ENCODE results near the gene ABCA7.

ABCA7 gene

GRCh38 chr19:1039646-1040475 is at the start of gene ABCA7:
Gene ABCA7, plus strand, starts transcription at chr19:1040107. Its CDS starts 1,255 bp downstream, at chr19:1041362.
- DNase-seq, result peak; percentile 86

- DNase-seq, result no peak
These were observed 49.8 kb upstream of the ABCA7 start for GRCh38 chr19:990119-990571.

GRCh38 chr19:990746-991145 is 49.2 kb upstream of the ABCA7 start:
- DNase-seq, result no peak

GRCh38 chr19:991174-991931 is 48.6 kb upstream of the ABCA7 start:
- DNase-seq, result no peak

DNA sequence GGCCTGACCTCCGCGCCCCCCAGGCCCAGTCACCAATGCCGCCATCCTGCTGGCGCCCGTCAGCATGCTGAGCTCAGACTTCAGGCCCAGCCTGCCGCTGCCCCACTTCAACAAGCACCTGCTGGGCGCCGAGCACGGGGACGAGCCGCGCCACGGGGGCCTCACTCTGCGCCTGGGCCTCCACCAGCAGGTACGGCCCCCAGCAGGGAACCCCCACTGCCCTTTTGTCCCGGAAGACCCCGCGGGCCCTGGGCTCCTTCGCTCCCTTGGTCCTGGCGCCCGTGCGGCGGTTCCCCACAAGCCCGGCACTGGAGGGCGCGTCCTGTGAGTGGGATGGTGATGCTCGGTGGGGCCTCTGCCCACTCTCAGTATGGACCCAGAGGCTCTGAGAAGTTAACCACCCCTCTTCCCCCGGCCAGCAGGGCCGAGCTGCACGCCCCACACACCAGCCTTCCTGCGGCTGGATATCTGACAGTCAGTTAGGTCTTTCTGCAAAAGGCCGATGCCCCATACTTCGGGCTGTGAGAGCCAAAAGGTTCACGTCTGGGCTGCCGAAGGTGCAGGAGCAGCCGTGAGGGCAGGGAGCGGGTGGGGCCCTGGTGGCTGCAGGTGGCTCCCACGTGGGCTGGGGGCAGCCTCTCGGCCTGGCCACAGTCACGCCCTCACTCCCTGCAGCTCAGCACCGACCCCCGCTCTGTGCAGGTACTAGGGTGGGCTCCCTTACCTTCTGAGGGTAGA is 47.8 kb upstream of the ABCA7 start:
- DNase-seq, result no peak

DNA sequence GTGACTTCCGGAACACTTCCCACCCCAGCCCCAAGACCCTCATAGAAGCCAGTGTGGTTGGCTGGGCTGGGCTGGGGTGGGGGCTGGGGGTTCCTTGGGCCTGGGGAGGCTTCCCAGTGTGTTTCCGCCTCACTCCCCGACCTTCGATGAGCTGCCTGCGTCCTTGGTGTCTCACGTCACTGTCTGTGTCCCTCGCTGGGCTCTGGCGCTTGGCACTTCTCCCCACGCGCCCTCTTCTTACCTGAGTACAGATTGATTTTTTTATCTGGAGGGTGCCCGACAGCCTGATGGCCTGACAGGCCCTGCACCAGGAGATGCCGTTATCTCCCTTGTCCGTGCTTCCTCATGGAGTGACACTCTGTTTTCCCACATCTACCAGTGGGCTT is 47.2 kb upstream of the ABCA7 start:
- DNase-seq, result no peak

- DNase-seq, result no peak
These were observed 46.5 kb upstream of the ABCA7 start for GRCh38 chr19:993361-993830.

- no peak for DNase-seq
These were observed 46.0 kb upstream of the ABCA7 start for GRCh38 chr19:993831-994393.

DNA sequence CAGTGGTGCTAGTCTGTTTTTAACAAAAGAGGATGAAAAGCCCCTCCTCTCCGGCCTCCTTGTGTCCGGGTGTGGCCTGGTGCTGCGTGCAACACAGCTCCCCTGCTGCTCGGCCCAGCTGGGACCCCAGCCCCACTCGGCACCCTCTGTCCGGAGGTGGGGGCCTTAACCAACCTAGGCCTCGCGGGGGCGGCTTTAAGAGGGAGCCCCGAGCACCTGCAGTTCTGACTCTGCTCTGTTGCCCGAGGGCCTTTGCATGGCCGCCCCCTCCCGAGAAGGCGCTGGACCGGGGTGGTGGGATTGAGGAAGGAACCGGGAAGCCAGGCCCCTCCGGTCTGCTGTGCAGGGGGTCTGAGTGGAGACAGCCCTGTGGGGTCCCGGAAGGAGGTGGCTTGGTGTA is 45.4 kb upstream of the ABCA7 start:
- DNase-seq, result no peak

DNA sequence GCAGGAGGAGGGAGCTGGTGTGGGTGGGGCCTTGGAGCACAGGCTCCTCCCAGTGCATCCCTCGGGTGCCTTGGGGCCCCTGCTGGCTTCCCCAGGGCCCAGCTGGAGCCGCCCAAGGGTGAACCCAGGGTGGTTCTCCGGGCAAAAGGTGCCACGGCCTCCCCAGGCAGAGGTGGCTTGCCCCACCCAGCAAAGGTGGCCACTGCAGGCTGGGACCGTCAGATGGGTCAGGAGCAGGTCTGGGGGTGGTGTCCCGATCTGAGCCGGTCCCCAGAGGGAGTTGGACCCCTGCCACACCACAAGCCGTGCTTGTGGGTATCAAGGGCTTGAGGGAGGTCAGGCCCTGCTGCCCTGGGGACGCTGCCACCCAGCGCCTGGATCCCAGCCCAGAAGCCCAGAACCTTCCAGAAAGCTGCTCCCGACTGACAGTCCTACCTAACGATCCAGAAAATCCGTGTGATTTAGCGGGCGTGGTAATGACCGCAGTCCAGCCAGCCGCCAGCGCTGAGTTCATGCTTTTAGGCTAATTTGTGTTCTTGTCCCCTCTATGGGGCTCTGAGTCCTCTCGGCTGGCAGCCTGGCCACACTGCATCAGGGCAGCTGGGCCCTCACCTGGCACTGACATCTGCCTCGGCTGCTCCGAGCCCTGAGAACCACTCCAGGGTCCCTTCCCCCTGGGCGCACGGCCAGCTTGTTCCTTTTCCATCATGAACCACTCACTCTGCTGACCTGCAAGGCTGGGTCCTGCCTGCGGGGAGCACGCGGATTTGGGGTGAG is 44.7 kb upstream of the ABCA7 start:
- DNase-seq, result no peak

DNA sequence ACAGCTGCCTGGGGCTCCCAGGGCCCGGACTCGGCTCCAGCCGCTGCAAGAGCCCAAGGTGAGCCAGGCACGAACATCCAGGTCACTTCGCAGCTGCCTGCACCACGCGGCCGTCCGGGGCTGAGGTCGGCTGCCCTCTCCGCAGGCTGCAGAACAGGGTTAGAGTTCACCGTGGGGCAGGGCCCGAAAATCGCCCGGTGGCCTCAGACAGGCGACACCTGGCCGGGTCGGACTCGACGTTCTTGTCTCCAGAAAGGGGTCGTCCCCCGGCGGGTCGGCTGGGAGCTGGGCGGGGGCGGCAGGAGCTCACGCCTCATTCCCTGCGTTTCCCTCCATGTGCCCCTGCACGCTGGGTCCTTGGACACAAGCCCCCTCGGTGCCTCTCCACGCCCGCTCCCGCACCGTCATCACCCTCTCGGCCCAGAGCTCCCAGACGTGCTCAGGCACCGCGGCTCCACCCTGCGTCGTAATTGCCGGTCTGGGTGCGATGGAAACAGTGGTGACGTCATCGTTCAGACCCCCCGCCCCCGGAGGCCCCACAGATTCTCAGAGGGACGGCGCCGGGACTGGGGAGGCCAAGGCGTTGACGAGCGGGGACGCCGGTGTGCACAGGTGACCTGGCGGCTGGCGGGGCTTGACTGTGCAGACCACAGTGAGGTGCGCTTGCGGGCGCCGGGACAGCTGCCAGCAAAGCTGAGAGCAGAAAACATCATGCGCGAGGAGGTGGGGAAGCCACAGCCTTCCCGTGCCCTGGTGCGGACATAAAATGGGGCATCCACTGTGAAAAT is 43.7 kb upstream of the ABCA7 start:
- no peak for DNase-seq

- no peak for DNase-seq
These were observed 41.8 kb upstream of the ABCA7 start for GRCh38 chr19:998064-998463.

DNA sequence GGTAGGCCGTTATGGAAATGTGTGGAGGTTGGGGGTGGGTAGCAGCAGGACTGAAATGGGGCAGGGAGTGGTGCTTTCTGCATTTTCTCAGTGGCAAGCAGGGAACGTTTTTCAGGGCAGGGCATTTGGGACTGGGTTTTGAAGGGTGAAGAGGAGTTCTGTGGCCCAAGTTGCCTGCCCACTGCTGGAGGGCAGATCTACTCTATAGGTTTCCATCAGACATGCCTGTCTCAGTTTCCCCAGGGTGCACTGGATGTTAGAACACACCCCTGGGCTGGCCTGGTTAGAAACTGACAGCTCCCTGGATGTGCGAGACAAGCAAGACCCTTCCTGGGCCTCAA is 40.6 kb upstream of the ABCA7 start:
- DNase-seq, result no peak

DNA sequence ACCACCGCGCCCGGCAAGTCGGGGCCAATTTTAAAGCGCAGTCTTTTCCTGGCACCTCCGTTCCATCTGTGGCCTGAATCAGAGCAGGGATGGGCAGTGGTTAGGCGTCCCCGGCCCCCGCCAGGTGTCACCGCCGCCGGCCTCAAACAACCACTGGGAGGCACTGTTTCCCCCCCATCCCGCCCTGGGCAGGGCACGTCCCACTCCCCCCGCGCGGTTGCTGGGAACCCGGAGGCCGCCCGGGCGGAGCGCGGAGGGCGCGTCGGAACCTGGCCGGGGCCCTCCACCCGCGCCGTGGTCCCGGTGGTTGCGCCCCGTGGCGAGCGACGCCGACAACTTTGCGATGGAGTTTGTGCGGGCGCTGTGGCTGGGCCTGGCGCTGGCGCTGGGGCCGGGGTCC is 39.8 kb upstream of the ABCA7 start, which contains the start of gene GRIN3B:
Gene GRIN3B, plus strand, starts transcription at position 325 of the 400 bp plus-strand sequence. Its CDS starts 19 bp downstream, at position 344.
- DNase-seq, result no peak

DNA sequence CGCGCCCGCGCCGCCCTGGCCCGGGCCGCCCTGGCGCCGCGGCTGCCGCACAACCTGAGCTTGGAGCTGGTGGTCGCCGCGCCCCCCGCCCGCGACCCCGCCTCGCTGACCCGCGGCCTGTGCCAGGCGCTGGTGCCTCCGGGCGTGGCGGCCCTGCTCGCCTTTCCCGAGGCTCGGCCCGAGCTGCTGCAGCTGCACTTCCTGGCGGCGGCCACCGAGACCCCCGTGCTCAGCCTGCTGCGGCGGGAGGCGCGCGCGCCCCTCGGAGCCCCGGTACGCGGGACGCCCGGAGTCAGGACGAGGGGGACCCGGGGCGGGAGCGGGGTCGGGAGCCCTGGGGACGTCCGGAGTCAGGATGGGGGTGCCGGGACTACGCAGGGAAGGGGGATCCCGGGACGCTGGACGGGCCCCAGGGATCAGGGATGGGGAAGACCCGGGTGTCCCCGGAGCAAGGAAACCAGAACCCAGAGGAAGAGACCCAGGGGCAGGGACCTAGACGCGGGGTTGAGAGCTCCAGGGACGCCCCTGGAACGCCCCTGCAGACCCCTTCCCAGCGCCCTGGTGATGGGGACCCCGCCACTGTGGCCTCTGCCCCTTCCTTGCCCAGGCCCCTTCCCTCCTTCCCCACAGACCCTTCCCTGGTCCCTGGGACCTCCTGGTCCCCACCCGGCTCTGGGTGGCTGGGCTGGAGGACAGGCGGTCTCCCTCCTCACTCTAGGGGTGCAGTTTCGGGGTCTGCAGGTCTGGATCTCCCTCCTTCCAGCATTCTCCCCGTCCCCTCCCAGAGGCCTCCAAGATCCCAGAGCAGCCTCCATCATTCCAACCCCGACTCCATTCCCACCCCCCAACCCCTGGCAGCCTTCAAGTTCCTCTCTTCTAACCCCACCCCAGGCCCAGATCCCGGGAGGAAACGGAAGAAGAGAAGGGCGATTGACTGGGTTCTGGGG is 39.0 kb upstream of the ABCA7 start:
- no peak for DNase-seq

- DNase-seq, result no peak
These were observed 38.3 kb upstream of the ABCA7 start for GRCh38 chr19:1001538-1002166.

DNA sequence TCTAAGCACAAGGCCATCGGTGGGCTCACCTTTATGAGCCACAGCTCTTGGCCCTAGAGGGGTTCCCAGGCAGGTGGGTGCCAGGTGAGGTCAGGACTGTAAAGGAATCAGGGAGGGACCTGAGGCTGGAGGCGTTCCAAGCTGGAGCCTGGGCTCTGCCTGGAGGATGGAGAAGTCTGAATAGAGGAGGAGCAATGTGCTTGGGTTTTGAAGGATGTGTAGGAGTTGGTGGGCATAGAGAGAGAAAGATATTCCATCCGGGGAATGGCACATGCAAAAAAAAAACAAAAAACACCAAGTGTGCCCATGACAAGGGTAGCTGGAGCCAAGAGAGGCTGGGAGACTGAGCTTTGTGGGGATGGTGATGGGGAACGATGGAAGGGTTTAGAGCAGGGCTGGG is 37.3 kb upstream of the ABCA7 start:
- no peak for DNase-seq

- no peak for DNase-seq
These were observed 36.6 kb upstream of the ABCA7 start for GRCh38 chr19:1003283-1003682.

DNA sequence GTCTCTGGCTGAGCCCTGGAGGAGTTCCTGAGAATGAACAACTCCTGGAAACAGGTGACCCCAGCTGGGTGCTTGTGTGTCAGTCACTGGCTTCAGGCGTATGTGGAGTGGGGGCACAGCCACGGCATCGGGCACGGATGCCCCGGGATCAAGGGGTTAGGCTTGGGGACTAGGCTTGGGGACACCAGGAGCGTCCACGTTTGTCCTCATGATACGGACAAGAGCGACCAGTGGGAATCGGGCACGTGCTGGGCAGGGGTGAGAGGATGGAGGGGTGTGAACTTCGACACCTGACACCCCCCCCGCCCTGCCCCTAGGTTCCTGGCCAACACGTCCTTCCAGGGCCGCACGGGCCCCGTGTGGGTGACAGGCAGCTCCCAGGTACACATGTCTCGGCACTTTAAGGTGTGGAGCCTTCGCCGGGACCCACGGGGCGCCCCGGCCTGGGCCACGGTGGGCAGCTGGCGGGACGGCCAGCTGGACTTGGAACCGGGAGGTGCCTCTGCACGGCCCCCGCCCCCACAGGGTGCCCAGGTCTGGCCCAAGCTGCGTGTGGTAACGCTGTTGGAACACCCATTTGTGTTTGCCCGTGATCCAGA is 35.6 kb upstream of the ABCA7 start:
- DNase-seq, result no peak
